GM12878 (cell line): ENCODE results near the gene TEKT5.

ENCODE experiments used
- CBX3 ChIP-seq: fragments of 200-600 bp; sonication (generic); IDR thresholded peaks from 2 replicates; pipeline ENCODE4 v1.6.1; 2016; ENCODE audit warnings: low read depth, borderline replicate concordance
- EP300 ChIP-seq, 2 experiments: fragments of 150-350 bp in 1 of 2; IDR thresholded peaks; 2 replicates each; pipeline ENCODE4 v1.6.1; 2011 to 2012; ENCODE audit warnings: low read depth in 2 of 2, low read length in 2 of 2, borderline replicate concordance in 1 of 2, improper control_type of control experiment in 1 of 2, inconsistent platforms in 1 of 2; ENCODE audit not compliant: control insufficient read depth in 1 of 2
- GABPA ChIP-seq: IDR thresholded peaks from 2 replicates; pipeline ENCODE4 v1.6.1; 2014; ENCODE audit warnings: antibody characterized with exemption, low read depth, mild to moderate bottlenecking, inconsistent platforms
- POLR2A ChIP-seq: IDR thresholded peaks from 2 replicates; pipeline ENCODE4 v1.6.1; 2011; ENCODE audit warnings: low read depth, mild to moderate bottlenecking, low read length
- POLR2AphosphoS5 ChIP-seq: IDR thresholded peaks from 2 replicates; pipeline ENCODE4 v1.6.1; 2011; ENCODE audit warnings: mild to moderate bottlenecking, low read length, inconsistent platforms
- RAD21 ChIP-seq: IDR thresholded peaks from 2 replicates; pipeline ENCODE4 v1.6.1; 2011; ENCODE audit warnings: mild to moderate bottlenecking, low read depth, low read length, moderate library complexity; ENCODE audit not compliant: insufficient read depth
- RFX5 ChIP-seq: IDR thresholded peaks from 2 replicates; pipeline ENCODE4 v1.6.1; 2011; ENCODE audit warnings: low read depth, low read length, improper control_type of control experiment
- SREBF1 ChIP-seq: IDR thresholded peaks from 2 replicates; pipeline ENCODE4 v1.6.1; 2012; ENCODE audit warnings: mild to moderate bottlenecking, low read length
- ZNF274 ChIP-seq: IDR thresholded peaks from one replicate; pipeline ENCODE4 v1.8.0; 2011; ENCODE audit not compliant: insufficient read length, insufficient read depth
- TF ChIP-seq, protein P1 (sequence below), 3 experiments: IDR thresholded peaks in 2 of 3; conservative IDR thresholded peaks in 1 of 3; 2 replicates each; pipeline ENCODE4 v1.5.1; 2011; ENCODE audit warnings: low read depth in 3 of 3, low read length in 3 of 3, mild to moderate bottlenecking in 3 of 3, control low read depth in 2 of 3, moderate library complexity in 2 of 3, inconsistent platforms in 1 of 3, mixed read lengths in 1 of 3; ENCODE audit not compliant: control insufficient read depth in 2 of 3, insufficient read depth in 1 of 3; ENCODE audit errors: extremely low read depth in 1 of 3
- TF ChIP-seq, protein P2 (sequence below): fragments of 450-650 bp; formaldehyde crosslinking; IDR thresholded peaks from 2 replicates; pipeline ENCODE4 v1.5.0; 2022; ENCODE audit warnings: mild to moderate bottlenecking, missing genetic modification characterization
- TF ChIP-seq, protein P3 (sequence below): fragments of 450-650 bp; formaldehyde crosslinking; IDR thresholded peaks from 2 replicates; pipeline ENCODE4 v1.4.0; 2022; ENCODE audit warnings: mild to moderate bottlenecking, moderate library complexity

DNA sequence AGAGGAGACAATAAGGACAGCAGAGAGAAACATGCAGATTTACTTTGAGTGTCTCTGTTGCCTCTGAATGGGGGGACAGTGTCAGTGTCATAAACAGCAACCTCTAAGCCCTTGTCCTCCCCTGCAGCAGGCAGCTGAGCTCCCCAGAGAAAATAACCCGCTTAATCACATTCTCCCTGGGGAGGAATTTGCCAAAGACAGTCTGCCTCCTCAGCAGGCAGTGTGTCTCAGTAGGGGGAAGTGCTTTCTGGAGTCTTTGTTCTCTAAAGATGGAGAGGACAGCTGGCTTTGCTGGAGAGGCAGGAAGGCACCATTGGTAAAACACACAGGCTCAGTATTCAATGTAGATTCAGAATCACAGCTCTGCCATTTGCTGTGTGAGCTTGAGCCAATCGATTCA lies 16.1 kb downstream of the TEKT5 start:
- TF ChIP-seq, protein P1, sequence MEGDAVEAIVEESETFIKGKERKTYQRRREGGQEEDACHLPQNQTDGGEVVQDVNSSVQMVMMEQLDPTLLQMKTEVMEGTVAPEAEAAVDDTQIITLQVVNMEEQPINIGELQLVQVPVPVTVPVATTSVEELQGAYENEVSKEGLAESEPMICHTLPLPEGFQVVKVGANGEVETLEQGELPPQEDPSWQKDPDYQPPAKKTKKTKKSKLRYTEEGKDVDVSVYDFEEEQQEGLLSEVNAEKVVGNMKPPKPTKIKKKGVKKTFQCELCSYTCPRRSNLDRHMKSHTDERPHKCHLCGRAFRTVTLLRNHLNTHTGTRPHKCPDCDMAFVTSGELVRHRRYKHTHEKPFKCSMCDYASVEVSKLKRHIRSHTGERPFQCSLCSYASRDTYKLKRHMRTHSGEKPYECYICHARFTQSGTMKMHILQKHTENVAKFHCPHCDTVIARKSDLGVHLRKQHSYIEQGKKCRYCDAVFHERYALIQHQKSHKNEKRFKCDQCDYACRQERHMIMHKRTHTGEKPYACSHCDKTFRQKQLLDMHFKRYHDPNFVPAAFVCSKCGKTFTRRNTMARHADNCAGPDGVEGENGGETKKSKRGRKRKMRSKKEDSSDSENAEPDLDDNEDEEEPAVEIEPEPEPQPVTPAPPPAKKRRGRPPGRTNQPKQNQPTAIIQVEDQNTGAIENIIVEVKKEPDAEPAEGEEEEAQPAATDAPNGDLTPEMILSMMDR (IDR thresholded peaks at IDR 0.05 in 2 of 3, conservative IDR thresholded peaks at IDR 0.05 in 1 of 3; ENCODE audit: control insufficient read depth in 2 of 3, extremely low read depth in 1 of 3, insufficient read depth in 1 of 3, low read depth in 3 of 3, low read length in 3 of 3): no peak
- TF ChIP-seq EP300 (IDR thresholded peaks at IDR 0.05; ENCODE audit: borderline replicate concordance in 1 of 2, control insufficient read depth in 1 of 2, low read depth in 2 of 2, low read length in 2 of 2): no peak
- TF ChIP-seq CBX3: no peak
- TF ChIP-seq POLR2A: no peak
- no peak for TF ChIP-seq POLR2AphosphoS5
- TF ChIP-seq RFX5: no peak
- TF ChIP-seq ZNF274: no peak
- TF ChIP-seq GABPA: no peak
- TF ChIP-seq, protein P2, sequence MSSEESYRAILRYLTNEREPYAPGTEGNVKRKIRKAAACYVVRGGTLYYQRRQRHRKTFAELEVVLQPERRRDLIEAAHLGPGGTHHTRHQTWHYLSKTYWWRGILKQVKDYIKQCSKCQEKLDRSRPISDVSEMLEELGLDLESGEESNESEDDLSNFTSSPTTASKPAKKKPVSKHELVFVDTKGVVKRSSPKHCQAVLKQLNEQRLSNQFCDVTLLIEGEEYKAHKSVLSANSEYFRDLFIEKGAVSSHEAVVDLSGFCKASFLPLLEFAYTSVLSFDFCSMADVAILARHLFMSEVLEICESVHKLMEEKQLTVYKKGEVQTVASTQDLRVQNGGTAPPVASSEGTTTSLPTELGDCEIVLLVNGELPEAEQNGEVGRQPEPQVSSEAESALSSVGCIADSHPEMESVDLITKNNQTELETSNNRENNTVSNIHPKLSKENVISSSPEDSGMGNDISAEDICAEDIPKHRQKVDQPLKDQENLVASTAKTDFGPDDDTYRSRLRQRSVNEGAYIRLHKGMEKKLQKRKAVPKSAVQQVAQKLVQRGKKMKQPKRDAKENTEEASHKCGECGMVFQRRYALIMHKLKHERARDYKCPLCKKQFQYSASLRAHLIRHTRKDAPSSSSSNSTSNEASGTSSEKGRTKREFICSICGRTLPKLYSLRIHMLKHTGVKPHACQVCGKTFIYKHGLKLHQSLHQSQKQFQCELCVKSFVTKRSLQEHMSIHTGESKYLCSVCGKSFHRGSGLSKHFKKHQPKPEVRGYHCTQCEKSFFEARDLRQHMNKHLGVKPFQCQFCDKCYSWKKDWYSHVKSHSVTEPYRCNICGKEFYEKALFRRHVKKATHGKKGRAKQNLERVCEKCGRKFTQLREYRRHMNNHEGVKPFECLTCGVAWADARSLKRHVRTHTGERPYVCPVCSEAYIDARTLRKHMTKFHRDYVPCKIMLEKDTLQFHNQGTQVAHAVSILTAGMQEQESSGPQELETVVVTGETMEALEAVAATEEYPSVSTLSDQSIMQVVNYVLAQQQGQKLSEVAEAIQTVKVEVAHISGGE (CRISPR knock-in tag): no peak
- TF ChIP-seq, protein P3, sequence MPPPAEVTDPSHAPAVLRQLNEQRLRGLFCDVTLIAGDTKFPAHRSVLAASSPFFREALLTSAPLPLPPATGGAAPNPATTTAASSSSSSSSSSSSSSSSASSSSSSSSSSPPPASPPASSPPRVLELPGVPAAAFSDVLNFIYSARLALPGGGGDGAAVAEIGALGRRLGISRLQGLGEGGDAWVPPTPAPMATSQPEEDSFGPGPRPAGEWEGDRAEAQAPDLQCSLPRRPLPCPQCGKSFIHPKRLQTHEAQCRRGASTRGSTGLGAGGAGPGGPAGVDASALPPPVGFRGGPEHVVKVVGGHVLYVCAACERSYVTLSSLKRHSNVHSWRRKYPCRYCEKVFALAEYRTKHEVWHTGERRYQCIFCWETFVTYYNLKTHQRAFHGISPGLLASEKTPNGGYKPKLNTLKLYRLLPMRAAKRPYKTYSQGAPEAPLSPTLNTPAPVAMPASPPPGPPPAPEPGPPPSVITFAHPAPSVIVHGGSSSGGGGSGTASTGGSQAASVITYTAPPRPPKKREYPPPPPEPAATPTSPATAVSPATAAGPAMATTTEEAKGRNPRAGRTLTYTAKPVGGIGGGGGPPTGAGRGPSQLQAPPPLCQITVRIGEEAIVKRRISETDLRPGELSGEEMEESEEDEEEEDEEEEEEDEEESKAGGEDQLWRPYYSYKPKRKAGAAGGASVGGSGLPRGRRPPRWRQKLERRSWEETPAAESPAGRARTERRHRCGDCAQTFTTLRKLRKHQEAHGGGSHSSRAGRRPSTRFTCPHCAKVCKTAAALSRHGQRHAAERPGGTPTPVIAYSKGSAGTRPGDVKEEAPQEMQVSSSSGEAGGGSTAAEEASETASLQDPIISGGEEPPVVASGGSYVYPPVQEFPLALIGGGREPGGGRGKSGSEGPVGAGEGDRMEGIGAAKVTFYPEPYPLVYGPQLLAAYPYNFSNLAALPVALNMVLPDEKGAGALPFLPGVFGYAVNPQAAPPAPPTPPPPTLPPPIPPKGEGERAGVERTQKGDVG (CRISPR knock-in tag): no peak
- TF ChIP-seq RAD21: no peak
- no peak for TF ChIP-seq SREBF1
